A549 (cell line): ENCODE results near the gene AXIN2. TPM values are rescaled to one million over a fixed set of nuclear protein-coding genes. Genes with fewer than 3 reads are reported as not detected.

Source experiments
- ATAC-seq, 2 experiments: fragments of 200-7000 bp in 1 of 2; fragments of >200 bp in 1 of 2; cut with Nextera tagmentation in 1 of 2; cut with Tn5 transposase in 1 of 2; 3 replicates each; pipeline versions ENCODE4 v1.8.0 to v1.9.1; 2018 to 2020; ENCODE audit warnings: mild to moderate bottlenecking in 1 of 2, moderate library complexity in 1 of 2
- CTCF ChIA-PET: fragments of 300-600 bp; sonication (Branson Sonifier 250); formaldehyde crosslinking; extraction: SDS; loops from one replicate; lab custom pipeline; 2021; ENCODE audit warnings: antibody characterized with exemption, inconsistent platforms; lab: Yijun Ruan, JAX
- POLR2A ChIA-PET: fragments of 350-600 bp; formaldehyde crosslinking; extraction: SDS; loops from one replicate; lab custom pipeline; 2021; ENCODE audit warnings: antibody characterized with exemption, inconsistent platforms; lab: Yijun Ruan, JAX
- DNase-seq, 2 experiments: peaks; one replicate each; pipeline versions ENCODE4 v3.0.0 to v3.0.0-alpha.2; 2011 to 2016; ENCODE audit warnings: low read depth in 1 of 2, low spot score in 1 of 2
- FAIRE-seq: peaks from 2 replicates; lab custom pipeline; 2011; peaks lifted over from hg19 to GRCh38; lab: Jason Lieb, UNC
- H3K27ac ChIP-seq, 2 experiments: fragments of >200 bp; sonication (Bioruptor Twin); formaldehyde crosslinking; 3 replicates each; pipeline ENCODE4 v1.5.1; 2016 to 2017
- H3K4me1 ChIP-seq: fragments of >200 bp; sonication (Bioruptor Twin); formaldehyde crosslinking; 3 replicates; pipeline ENCODE4 v1.6.1; 2016
- H3K4me2 ChIP-seq: fragments of >200 bp; sonication (Bioruptor Twin); formaldehyde crosslinking; 3 replicates; pipeline ENCODE4 v1.6.1; 2016
- H3K4me3 ChIP-seq: fragments of >200 bp; sonication (Bioruptor Twin); formaldehyde crosslinking; 3 replicates; pipeline ENCODE4 v1.5.1; 2016
- H3K9me3 ChIP-seq: fragments of >200 bp; sonication (Bioruptor Twin); formaldehyde crosslinking; 3 replicates; pipeline ENCODE4 v1.6.1; 2016
- ATOH8 ChIP-seq: fragments of 250-450 bp; sonication (Bioruptor Pico); IDR thresholded peaks from 2 replicates; pipeline ENCODE4 v1.5.0; 2020; ENCODE audit warnings: low read depth, mild to moderate bottlenecking, moderate library complexity
- BHLHE40 ChIP-seq: IDR thresholded peaks from 2 replicates; pipeline ENCODE4 v1.6.1; 2012; ENCODE audit warnings: low read depth, low read length, inconsistent platforms
- CBX2 ChIP-seq: fragments of 200-600 bp; sonication (generic); IDR thresholded peaks from 2 replicates; pipeline ENCODE4 v1.6.1; 2016; ENCODE audit warnings: low read depth, mild to moderate bottlenecking, borderline replicate concordance
- CBX8 ChIP-seq: fragments of 200-600 bp; sonication (generic); IDR thresholded peaks from 2 replicates; pipeline ENCODE4 v1.6.1; 2016
- CEBPB ChIP-seq, 2 experiments: fragments of >200 bp in 1 of 2; sonication (Bioruptor Twin) in 1 of 2; formaldehyde crosslinking in 1 of 2; IDR thresholded peaks; 2 replicates each; pipeline ENCODE4 v1.6.1; 2012 to 2016
- CHD2 ChIP-seq: fragments of 150-350 bp; IDR thresholded peaks from 2 replicates; pipeline ENCODE4 v1.6.1; 2014; ENCODE audit warnings: low read length; ENCODE audit not compliant: partially characterized antibody
- CHD4 ChIP-seq: fragments of 200-600 bp; sonication (generic); IDR thresholded peaks from 2 replicates; pipeline ENCODE4 v1.6.1; 2016; ENCODE audit warnings: antibody characterized with exemption, mild to moderate bottlenecking, borderline replicate concordance
- E2F6 ChIP-seq: IDR thresholded peaks from 2 replicates; pipeline ENCODE4 v1.6.1; 2012; ENCODE audit warnings: low read depth, borderline replicate concordance
- EHF ChIP-seq: fragments of 250-450 bp; sonication (Bioruptor Pico); IDR thresholded peaks from 2 replicates; pipeline ENCODE4 v1.5.0; 2020; ENCODE audit warnings: mild to moderate bottlenecking
- EP300 ChIP-seq, 2 experiments: fragments of >200 bp; sonication (Bioruptor Twin); formaldehyde crosslinking; IDR thresholded peaks; 2 replicates in 1 of 2; 3 replicates in 1 of 2; pipeline ENCODE4 v1.6.1; 2016 to 2017
- HDAC2 ChIP-seq: fragments of 200-600 bp; sonication (generic); IDR thresholded peaks from 2 replicates; pipeline ENCODE4 v1.6.1; 2016
- HOXB13 ChIP-seq: fragments of 250-450 bp; sonication (Bioruptor Pico); IDR thresholded peaks from 2 replicates; pipeline ENCODE4 v1.5.0; 2020; ENCODE audit warnings: low read depth, mild to moderate bottlenecking, moderate library complexity
- KDM5A ChIP-seq: fragments of 200-600 bp; sonication (generic); IDR thresholded peaks from 2 replicates; pipeline ENCODE4 v1.6.1; 2016; ENCODE audit warnings: antibody characterized with exemption, mild to moderate bottlenecking
- MAFK ChIP-seq: fragments of 450-650 bp; IDR thresholded peaks from 2 replicates; pipeline ENCODE4 v1.6.1; 2014; ENCODE audit not compliant: partially characterized antibody
- PHF8 ChIP-seq: fragments of 200-600 bp; sonication (generic); IDR thresholded peaks from 2 replicates; pipeline ENCODE4 v1.6.1; 2016; ENCODE audit warnings: low read depth, mild to moderate bottlenecking, antibody characterized with exemption, moderate library complexity, borderline replicate concordance
- RAD21 ChIP-seq, 2 experiments: fragments of >200 bp in 1 of 2; sonication (Bioruptor Twin) in 1 of 2; formaldehyde crosslinking in 1 of 2; IDR thresholded peaks in 1 of 2; conservative IDR thresholded peaks in 1 of 2; 2 replicates in 1 of 2; 3 replicates in 1 of 2; pipeline ENCODE4 v1.6.1; 2012 to 2018; ENCODE audit warnings: inconsistent platforms in 1 of 2
- RFX5 ChIP-seq: fragments of 450-650 bp; IDR thresholded peaks from 2 replicates; pipeline ENCODE4 v1.7.1; 2014; ENCODE audit warnings: antibody characterized with exemption, mild to moderate bottlenecking, moderate library complexity
- SMC3 ChIP-seq: fragments of >200 bp; sonication (Bioruptor Twin); formaldehyde crosslinking; IDR thresholded peaks from 3 replicates; pipeline ENCODE4 v1.6.1; 2018; ENCODE audit warnings: inconsistent platforms
- WGBS: methylation state at CpG from one replicate; pipeline ENCODE4 v1.1.6; 2017; ENCODE audit errors: missing lambda C conversion rate; 5-methylcytosine and 5-hydroxymethylcytosine counted together
- polyA minus RNA-seq: library from RNA; depleted of rRNA, polyadenylated mRNA; stranded (reverse); fragments of >200 nt; gene quantifications from 2 replicates; pipeline ENCODE4 v1.2.3, GENCODE V29; 2011; rRNA and poly(A)+ RNA removed
- polyA plus RNA-seq, 4 experiments: library from polyadenylated mRNA; depleted of rRNA in 3 of 4; stranded (reverse); fragments of >200 nt; fragmentation: RNase III in 1 of 4; extraction: RNeasy Plus Mini Kit Qiagen cat#74134 plus additional on column Dnase treatment in 1 of 4; gene quantifications; 2 replicates in 3 of 4; 3 replicates in 1 of 4; pipeline ENCODE4 v1.2.3, GENCODE V29; 2011 to 2017
- TF ChIP-seq, protein P1 (sequence below): IDR thresholded peaks from 2 replicates; pipeline ENCODE4 v1.6.1; 2012
- TF ChIP-seq, protein P2 (sequence below): IDR thresholded peaks from 2 replicates; pipeline ENCODE4 v1.6.1; 2012
- TF ChIP-seq, protein P3 (sequence below): fragments of >200 bp; sonication (Bioruptor Twin); formaldehyde crosslinking; IDR thresholded peaks from 2 replicates; pipeline ENCODE4 v1.6.1; 2016

Gene AXIN2
- 4.0 and 4.5 TPM in 2 replicates for polyA plus RNA-seq (2011; rRNA removed)
- 1.0 and 1.2 TPM in 2 replicates for polyA plus RNA-seq (2012; cell fraction: cytosol; rRNA removed)
- 1.9 and 2.5 TPM in 2 replicates for polyA plus RNA-seq (2012; cell fraction: nucleus; rRNA removed)
- polyA plus RNA-seq (2017; fragmentation: RNase III; extraction: RNeasy Plus Mini Kit Qiagen cat#74134 plus additional on column Dnase treatment): 3.3 to 4.9 TPM (median 4.8 TPM) in 3 replicates
- 4.9 and 5.4 TPM in 2 replicates for polyA minus RNA-seq

DNA sequence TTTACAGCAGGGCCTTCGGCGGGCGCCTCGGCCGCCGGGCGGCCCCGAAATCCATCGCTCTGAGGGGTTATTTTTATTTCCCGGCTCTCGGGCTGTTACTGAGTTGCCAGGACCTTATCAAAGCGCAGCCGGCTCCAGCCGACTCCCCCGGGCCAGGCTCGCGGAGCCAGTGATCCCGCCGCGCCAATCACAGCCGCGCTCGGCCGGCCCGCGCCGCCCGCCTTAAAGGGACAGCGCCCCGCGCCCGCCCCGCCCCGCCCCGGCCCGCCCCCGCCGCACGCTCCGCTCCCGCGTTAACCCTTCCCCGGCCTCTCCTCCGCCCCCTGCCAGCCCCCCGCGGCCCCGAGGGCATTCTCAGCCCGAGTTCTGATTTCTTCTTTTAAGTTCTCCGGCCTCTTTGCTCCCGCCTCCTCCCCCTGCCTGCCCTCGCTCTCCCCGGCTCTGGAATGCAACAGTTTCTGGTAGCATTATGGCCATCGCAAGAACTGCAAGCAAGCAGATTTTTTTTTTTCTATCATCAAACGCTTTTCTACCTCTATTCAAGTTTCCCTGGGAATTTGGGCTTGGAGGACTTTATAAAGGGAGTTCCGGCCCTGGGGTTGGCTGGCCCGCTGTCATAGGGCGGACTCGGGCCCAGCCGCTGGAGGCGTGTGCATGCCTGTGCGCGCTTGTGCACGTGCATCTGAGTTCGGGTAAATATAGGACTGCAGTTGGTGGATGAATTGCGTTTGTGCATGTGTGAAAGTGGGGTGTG, at the start of gene AXIN2:
TSS of gene AXIN2 (minus strand) at position 197 of the 754 bp plus-strand sequence. CDS start 3,028 bp downstream, outside the sequence.
- 4% methylated on average over 31 of the region's 65 CpGs for WGBS
- ATAC-seq (peak; percentile 75 to 80), FAIRE-seq (no peak)
- CTCF ChIA-PET: interaction anchor here (0.9 kb wide), 1 partner anchor 19 kb away, joined by 3 read pairs; no protein-coding TSS in a partner anchor
- peak; percentile 97 for TF ChIP-seq MAFK
- no peak for TF ChIP-seq CBX2
- peak in 1 of 2 experiments; percentile 27; a peak in 1 of 5 replicates for TF ChIP-seq RAD21 (conservative IDR thresholded peaks at IDR 0.05 in 1 of 2, IDR thresholded peaks at IDR 0.05 in 1 of 2)
- no peak for TF ChIP-seq CBX8
- no peak for TF ChIP-seq CHD2
- TF ChIP-seq SMC3: peak; percentile 18; the same call in 2 of the 3 replicates
- peak in 1 of 2 experiments; percentile 39; a peak in 1 of 5 replicates for TF ChIP-seq EP300 (IDR thresholded peaks at IDR 0.05)
- no peak for TF ChIP-seq KDM5A
- TF ChIP-seq EHF (CRISPR knock-in tag): 0 out of 2 replicates have a peak, but pooled peaks have one; percentile 52
- TF ChIP-seq ATOH8 (CRISPR knock-in tag): no peak
- TF ChIP-seq CEBPB (IDR thresholded peaks at IDR 0.05): no peak
- TF ChIP-seq, protein P1, sequence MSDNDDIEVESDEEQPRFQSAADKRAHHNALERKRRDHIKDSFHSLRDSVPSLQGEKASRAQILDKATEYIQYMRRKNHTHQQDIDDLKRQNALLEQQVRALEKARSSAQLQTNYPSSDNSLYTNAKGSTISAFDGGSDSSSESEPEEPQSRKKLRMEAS: peak; percentile 95
- no peak for TF ChIP-seq HDAC2
- peak; percentile 89 for TF ChIP-seq E2F6
- TF ChIP-seq RFX5: no peak
- no peak for TF ChIP-seq CHD4
- peak; percentile 78 for TF ChIP-seq BHLHE40
- 0 out of 2 replicates have a peak, but pooled peaks have one; percentile 30 for TF ChIP-seq HOXB13 (CRISPR knock-in tag)
- TF ChIP-seq, protein P2, sequence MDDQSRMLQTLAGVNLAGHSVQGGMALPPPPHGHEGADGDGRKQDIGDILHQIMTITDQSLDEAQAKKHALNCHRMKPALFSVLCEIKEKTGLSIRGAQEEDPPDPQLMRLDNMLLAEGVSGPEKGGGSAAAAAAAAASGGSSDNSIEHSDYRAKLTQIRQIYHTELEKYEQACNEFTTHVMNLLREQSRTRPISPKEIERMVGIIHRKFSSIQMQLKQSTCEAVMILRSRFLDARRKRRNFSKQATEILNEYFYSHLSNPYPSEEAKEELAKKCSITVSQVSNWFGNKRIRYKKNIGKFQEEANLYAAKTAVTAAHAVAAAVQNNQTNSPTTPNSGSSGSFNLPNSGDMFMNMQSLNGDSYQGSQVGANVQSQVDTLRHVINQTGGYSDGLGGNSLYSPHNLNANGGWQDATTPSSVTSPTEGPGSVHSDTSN: no peak
- TF ChIP-seq, all 56 proteins: peak for 9
- peak within 1 kb of the TSS; percentile 95 to 98 for H3K27ac ChIP-seq
- H3K4me3 ChIP-seq: peak within 1 kb of the TSS; percentile 82
- DNase-seq: peak; percentile 90 to 99
- H3K4me2 ChIP-seq: peak within 1 kb of the TSS; percentile 77
- POLR2A ChIA-PET: no interaction called here
- H3K9me3 ChIP-seq: no peaks in the 10 kb centered on the region
- H3K4me1 ChIP-seq: peaks cover 42% of the 10 kb centered on the region

DNA sequence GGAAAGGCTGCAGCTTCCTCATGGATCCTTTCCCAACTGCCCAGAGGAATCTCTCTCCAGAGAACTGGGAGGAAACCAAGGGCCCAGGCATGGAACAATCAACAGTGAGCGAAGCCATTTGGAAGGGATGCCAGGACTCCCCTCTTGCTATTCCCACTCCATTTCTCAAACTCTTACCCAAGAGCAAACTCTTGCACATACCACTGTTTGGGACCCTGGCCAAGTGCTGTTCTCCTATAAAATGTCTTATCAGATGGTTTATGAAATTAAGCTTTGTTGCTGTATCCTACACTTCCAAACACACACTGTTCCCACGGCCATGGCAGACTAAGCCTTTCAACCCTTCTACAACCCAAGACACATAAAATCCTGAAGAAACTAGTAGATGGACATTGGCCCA, 48.3 kb upstream of the AXIN2 start:
- TF ChIP-seq, protein P3, sequence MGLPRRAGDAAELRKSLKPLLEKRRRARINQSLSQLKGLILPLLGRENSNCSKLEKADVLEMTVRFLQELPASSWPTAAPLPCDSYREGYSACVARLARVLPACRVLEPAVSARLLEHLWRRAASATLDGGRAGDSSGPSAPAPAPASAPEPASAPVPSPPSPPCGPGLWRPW: 0 out of 2 replicates have a peak, but pooled peaks have one; percentile 7
- no peak for TF ChIP-seq PHF8
- POLR2A ChIA-PET: no interaction called here
- H3K4me2 ChIP-seq: no peak overlapping the region
- CTCF ChIA-PET: interaction anchor here (2.2 kb wide), 1 partner anchor 8 kb away, joined by 6 read pairs; no protein-coding TSS in a partner anchor
- no peak for ATAC-seq
- no peak overlapping the region for H3K27ac ChIP-seq
- no peak for FAIRE-seq
- H3K4me1 ChIP-seq: no peaks in the 10 kb centered on the region
- WGBS: 72% methylated on average over 2 of the region's 2 CpGs
- no peak overlapping the region for H3K4me3 ChIP-seq
- no peak for DNase-seq
- no peaks in the 10 kb centered on the region for H3K9me3 ChIP-seq
